ENCODE measurements around the gene ENTPD7. TPM values are rescaled to one million over a fixed set of nuclear protein-coding genes. Genes with fewer than 3 reads are reported as not detected.

ENTPD7 gene
- total and polyA plus RNA-seq, 10 of the 15 experiments (the other 5 are each of a cell fraction or from before 2014, with no cell fraction given): 0.73 to 6.7 (median 5.2) TPM

GRCh38 chr10:99612167-99612831 lies 47.0 kb upstream of the ENTPD7 start:
- H3K27me3 ChIP-seq (replicated peaks in 1 of 2; ENCODE audit: control insufficient read depth in 2 of 2, insufficient read depth in 2 of 2, low read length in 1 of 2): no peaks in the 10 kb centered on the region
- peak; percentile 95 for FAIRE-seq
- intact Hi-C loops (cut with micrococcal nuclease; ENCODE audit: unreplicated experiment): loop anchor here (1.0 kb wide), 3 partner anchors 52 to 220 kb away; no protein-coding TSS in a partner anchor
- H3K9me3 ChIP-seq (replicated peaks; ENCODE audit: control insufficient read depth, insufficient read depth, low read length): no peaks in the 10 kb centered on the region
- no peak overlapping the region for H3K4me3 ChIP-seq
- WGBS (ENCODE audit: insufficient coverage, insufficient replicate concordance, low lambda C conversion rate, missing lambda C conversion rate): 20% methylated on average over 7 of the region's 7 CpGs
- CTCF ChIA-PET: interaction anchor here (0.6 to 12.7 kb wide), 25 partner anchors 9 to 824 kb away, joined by 3 to 233 read pairs (median 5); partner anchors contain the start of genes ENTPD7, GOT1 and SLC25A28
- H3K4me1 ChIP-seq (ENCODE audit: control insufficient read depth, insufficient read depth, low read length): no peaks in the 10 kb centered on the region
- SMC1A ChIA-PET (ENCODE audit: uncharacterized antibody, unreplicated experiment): interaction anchor here (0.7 to 2.4 kb wide), 10 partner anchors 8 to 182 kb away, joined by 3 to 36 read pairs (median 6); partner anchors contain the start of gene GOT1
- no peak overlapping the region for H3K9ac ChIP-seq (ENCODE audit: control insufficient read depth, insufficient read depth, low read length)
- peak; percentile 83 for ATAC-seq
- in situ Hi-C loops (cut with MboI): loop anchor here (5.0 kb wide), 2 partner anchors 180 to 220 kb away; partner anchors contain the start of gene GOT1
- RAD21 ChIA-PET (ENCODE audit: unreplicated experiment): interaction anchor here (0.8 to 8.4 kb wide), 7 partner anchors 50 to 220 kb away, joined by 3 to 70 read pairs (median 7); partner anchors contain the start of gene GOT1
- TF ChIP-seq CTCF (IDR thresholded peaks at IDR 0.05 in 2 of 3, conservative IDR thresholded peaks at IDR 0.05 in 1 of 3; ENCODE audit: control insufficient read depth in 2 of 3, extremely low read depth in 1 of 3, insufficient read depth in 1 of 3, low read depth in 3 of 3, low read length in 3 of 3) (peak; percentile 82 to 86 (median 86); a peak in 5 of 6 replicates), YY1 (IDR thresholded peaks at IDR 0.05; ENCODE audit: low read depth, low read length) (0 out of 2 replicates have a peak, but pooled peaks have one; percentile 19), SMC3 (IDR thresholded peaks at IDR 0.05; ENCODE audit: borderline replicate concordance, low read length) (peak; percentile 68), RAD21 (IDR thresholded peaks at IDR 0.05; ENCODE audit: insufficient read depth, low read depth, low read length) (peak; percentile 87), IKZF1 (conservative IDR thresholded peaks at IDR 0.05) (peak; percentile 28; the same call in 1 of the 2 replicates), MTA2 (IDR thresholded peaks at IDR 0.05; ENCODE audit: low read depth) (no peak)
- no TSS peak for BruUV-seq (replicated peaks)
- POLR2A ChIA-PET: interaction anchor here (0.8 kb wide), 1 partner anchor 8 kb away, joined by 3 read pairs; the partner anchor contains the start of gene SLC25A28
- H3K79me2 ChIP-seq (ENCODE audit: control insufficient read depth, insufficient read depth, low read length): peaks cover 15% of the 10 kb centered on the region
- peaks cover 8 to 9% of the 10 kb centered on the region in 2 experiments for H3K36me3 ChIP-seq (ENCODE audit: control insufficient read depth in 2 of 2, insufficient read depth in 2 of 2, low read length in 1 of 2)
- H2AFZ ChIP-seq (ENCODE audit: control insufficient read depth, low read depth, low read length): no peak overlapping the region
- H3K4me2 ChIP-seq (ENCODE audit: control insufficient read depth, insufficient read depth): no peak overlapping the region
- no peak overlapping the region for H3K27ac ChIP-seq (ENCODE audit: control insufficient read depth, insufficient read depth)
- H4K20me1 ChIP-seq (ENCODE audit: control insufficient read depth, insufficient read depth): no peaks in the 10 kb centered on the region
- DNase-seq (ENCODE audit: low read depth, low spot score): no peak
